SK-N-SH treated with all-trans-retinoic acid at 6 μM for 48 hours (cell line): ENCODE data around the gene PPOX.

Experiments
- ATAC-seq: fragments of 200-7000 bp; cut with Tn5 transposase; 3 replicates; pipeline ENCODE4 v1.9.1; 2020; ENCODE audit warnings: mild to moderate bottlenecking, moderate library complexity
- ARNTL ChIP-seq: fragments of 450-650 bp; formaldehyde crosslinking; IDR thresholded peaks from 2 replicates; pipeline ENCODE4 v1.5.0; 2020; ENCODE audit warnings: low read depth, mild to moderate bottlenecking, moderate library complexity, borderline replicate concordance
- CSDC2 ChIP-seq: fragments of 250-450 bp; sonication (Bioruptor Pico); IDR thresholded peaks from 2 replicates; pipeline ENCODE4 v1.5.0; 2020; ENCODE audit warnings: mild to moderate bottlenecking, moderate library complexity
- CSRNP3 ChIP-seq: fragments of 250-450 bp; sonication (Bioruptor Pico); IDR thresholded peaks from 2 replicates; pipeline ENCODE4 v1.5.1; 2021; ENCODE audit warnings: mild to moderate bottlenecking, moderate library complexity
- ESRRG ChIP-seq: fragments of 250-450 bp; sonication (Bioruptor Pico); IDR thresholded peaks from 2 replicates; pipeline ENCODE4 v1.6.1; 2021; ENCODE audit warnings: mild to moderate bottlenecking
- GLIS3 ChIP-seq: fragments of 250-450 bp; sonication (Bioruptor Pico); IDR thresholded peaks from 2 replicates; pipeline ENCODE4 v1.5.0; 2020; ENCODE audit warnings: mild to moderate bottlenecking, moderate library complexity
- ISL1 ChIP-seq: fragments of 250-450 bp; sonication (Bioruptor Pico); IDR thresholded peaks from 2 replicates; pipeline ENCODE4 v2.1.2; 2022; ENCODE audit warnings: mild to moderate bottlenecking, moderate library complexity
- OSR1 ChIP-seq: fragments of 250-450 bp; sonication (Bioruptor Pico); IDR thresholded peaks from 2 replicates; pipeline ENCODE4 v1.8.0; 2022; ENCODE audit warnings: moderate library complexity, mild to moderate bottlenecking, inconsistent platforms
- PATZ1 ChIP-seq: fragments of 250-450 bp; sonication (Bioruptor Pico); IDR thresholded peaks from 2 replicates; pipeline ENCODE4 v1.8.0; 2020; ENCODE audit warnings: mild to moderate bottlenecking, moderate library complexity, borderline replicate concordance
- PPARA ChIP-seq: fragments of 250-450 bp; sonication (Bioruptor Pico); IDR thresholded peaks from 2 replicates; pipeline ENCODE4 v1.5.0; 2020; ENCODE audit warnings: mild to moderate bottlenecking, borderline replicate concordance
- RARB ChIP-seq: fragments of 250-450 bp; sonication (Bioruptor Pico); IDR thresholded peaks from 2 replicates; pipeline ENCODE4 v1.8.0; 2021; ENCODE audit warnings: mild to moderate bottlenecking, moderate library complexity
- TCF4 ChIP-seq: fragments of 250-450 bp; sonication (Bioruptor Pico); IDR thresholded peaks from 2 replicates; pipeline ENCODE4 v1.8.0; 2021; ENCODE audit warnings: mild to moderate bottlenecking, moderate library complexity, borderline replicate concordance
- TOX ChIP-seq: fragments of 250-450 bp; sonication (Bioruptor Pico); IDR thresholded peaks from 2 replicates; pipeline ENCODE4 v1.8.0; 2021; ENCODE audit warnings: mild to moderate bottlenecking, moderate library complexity, borderline replicate concordance
- ZC3H10 ChIP-seq: fragments of 250-450 bp; sonication (Bioruptor Pico); IDR thresholded peaks from 2 replicates; pipeline ENCODE4 v1.5.1; 2021; ENCODE audit warnings: mild to moderate bottlenecking, moderate library complexity
- ZFP3 ChIP-seq: fragments of 250-450 bp; sonication (Bioruptor Pico); IDR thresholded peaks from 2 replicates; pipeline ENCODE4 v1.5.0; 2020; ENCODE audit warnings: mild to moderate bottlenecking, moderate library complexity
- ZFP30 ChIP-seq: fragments of 450-650 bp; formaldehyde crosslinking; IDR thresholded peaks from 2 replicates; pipeline ENCODE4 v1.5.0; 2022; ENCODE audit warnings: mild to moderate bottlenecking, moderate library complexity
- ZNF565 ChIP-seq: fragments of 450-650 bp; formaldehyde crosslinking; conservative IDR thresholded peaks from 2 replicates; pipeline ENCODE4 v1.5.0; 2020; ENCODE audit warnings: low read depth, mild to moderate bottlenecking, moderate library complexity
- ZNF70 ChIP-seq: fragments of 450-650 bp; formaldehyde crosslinking; IDR thresholded peaks from 2 replicates; pipeline ENCODE4 v1.5.0; 2020; ENCODE audit warnings: mild to moderate bottlenecking, moderate library complexity
- ZNF8 ChIP-seq: fragments of 450-650 bp; formaldehyde crosslinking; IDR thresholded peaks from 2 replicates; pipeline ENCODE4 v1.5.0; 2020; ENCODE audit warnings: mild to moderate bottlenecking, moderate library complexity
- TF ChIP-seq, protein P1 (sequence below): fragments of 250-450 bp; sonication (Bioruptor Pico); IDR thresholded peaks from 2 replicates; pipeline ENCODE4 v1.8.0; 2021; ENCODE audit warnings: low read depth, mild to moderate bottlenecking, moderate library complexity, borderline replicate concordance
- TF ChIP-seq, protein P2 (sequence below): fragments of 250-450 bp; sonication (Bioruptor Pico); IDR thresholded peaks from 2 replicates; pipeline ENCODE4 v1.5.0; 2020; ENCODE audit warnings: mild to moderate bottlenecking, moderate library complexity
- TF ChIP-seq, protein P3 (sequence below): fragments of 250-450 bp; sonication (Bioruptor Pico); IDR thresholded peaks from 2 replicates; pipeline ENCODE4 v1.5.1; 2020; ENCODE audit warnings: low read depth, mild to moderate bottlenecking, moderate library complexity

Gene PPOX

GRCh38 chr1:161122967-161123366 is 43.3 kb upstream of the PPOX start (continued):
- TF ChIP-seq PATZ1 (CRISPR knock-in tag), result no peak

GRCh38 chr1:161127649-161128048 is 38.6 kb upstream of the PPOX start:
- ATAC-seq, result no peak
- no peak for TF ChIP-seq PATZ1 (CRISPR knock-in tag)
- TF ChIP-seq PPARA (CRISPR knock-in tag), result no peak
- no peak for TF ChIP-seq OSR1
- TF ChIP-seq, protein P1, sequence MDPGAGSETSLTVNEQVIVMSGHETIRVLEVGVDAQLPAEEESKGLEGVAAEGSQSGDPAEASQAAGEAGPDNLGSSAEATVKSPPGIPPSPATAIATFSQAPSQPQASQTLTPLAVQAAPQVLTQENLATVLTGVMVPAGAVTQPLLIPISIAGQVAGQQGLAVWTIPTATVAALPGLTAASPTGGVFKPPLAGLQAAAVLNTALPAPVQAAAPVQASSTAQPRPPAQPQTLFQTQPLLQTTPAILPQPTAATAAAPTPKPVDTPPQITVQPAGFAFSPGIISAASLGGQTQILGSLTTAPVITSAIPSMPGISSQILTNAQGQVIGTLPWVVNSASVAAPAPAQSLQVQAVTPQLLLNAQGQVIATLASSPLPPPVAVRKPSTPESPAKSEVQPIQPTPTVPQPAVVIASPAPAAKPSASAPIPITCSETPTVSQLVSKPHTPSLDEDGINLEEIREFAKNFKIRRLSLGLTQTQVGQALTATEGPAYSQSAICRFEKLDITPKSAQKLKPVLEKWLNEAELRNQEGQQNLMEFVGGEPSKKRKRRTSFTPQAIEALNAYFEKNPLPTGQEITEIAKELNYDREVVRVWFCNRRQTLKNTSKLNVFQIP (CRISPR knock-in tag), result no peak
- TF ChIP-seq, protein P2, sequence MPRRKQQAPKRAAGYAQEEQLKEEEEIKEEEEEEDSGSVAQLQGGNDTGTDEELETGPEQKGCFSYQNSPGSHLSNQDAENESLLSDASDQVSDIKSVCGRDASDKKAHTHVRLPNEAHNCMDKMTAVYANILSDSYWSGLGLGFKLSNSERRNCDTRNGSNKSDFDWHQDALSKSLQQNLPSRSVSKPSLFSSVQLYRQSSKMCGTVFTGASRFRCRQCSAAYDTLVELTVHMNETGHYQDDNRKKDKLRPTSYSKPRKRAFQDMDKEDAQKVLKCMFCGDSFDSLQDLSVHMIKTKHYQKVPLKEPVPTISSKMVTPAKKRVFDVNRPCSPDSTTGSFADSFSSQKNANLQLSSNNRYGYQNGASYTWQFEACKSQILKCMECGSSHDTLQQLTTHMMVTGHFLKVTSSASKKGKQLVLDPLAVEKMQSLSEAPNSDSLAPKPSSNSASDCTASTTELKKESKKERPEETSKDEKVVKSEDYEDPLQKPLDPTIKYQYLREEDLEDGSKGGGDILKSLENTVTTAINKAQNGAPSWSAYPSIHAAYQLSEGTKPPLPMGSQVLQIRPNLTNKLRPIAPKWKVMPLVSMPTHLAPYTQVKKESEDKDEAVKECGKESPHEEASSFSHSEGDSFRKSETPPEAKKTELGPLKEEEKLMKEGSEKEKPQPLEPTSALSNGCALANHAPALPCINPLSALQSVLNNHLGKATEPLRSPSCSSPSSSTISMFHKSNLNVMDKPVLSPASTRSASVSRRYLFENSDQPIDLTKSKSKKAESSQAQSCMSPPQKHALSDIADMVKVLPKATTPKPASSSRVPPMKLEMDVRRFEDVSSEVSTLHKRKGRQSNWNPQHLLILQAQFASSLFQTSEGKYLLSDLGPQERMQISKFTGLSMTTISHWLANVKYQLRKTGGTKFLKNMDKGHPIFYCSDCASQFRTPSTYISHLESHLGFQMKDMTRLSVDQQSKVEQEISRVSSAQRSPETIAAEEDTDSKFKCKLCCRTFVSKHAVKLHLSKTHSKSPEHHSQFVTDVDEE (CRISPR knock-in tag), result no peak
- TF ChIP-seq CSRNP3 (CRISPR knock-in tag), result no peak
- no peak for TF ChIP-seq ZNF70 (CRISPR knock-in tag)
- TF ChIP-seq ZNF565, result no peak
- no peak for TF ChIP-seq CSDC2 (CRISPR knock-in tag)
- no peak for TF ChIP-seq ZFP30
- no peak for TF ChIP-seq ESRRG (CRISPR knock-in tag)
- no peak for TF ChIP-seq TCF4 (CRISPR knock-in tag)
- TF ChIP-seq GLIS3 (CRISPR knock-in tag), result no peak
- TF ChIP-seq TOX (CRISPR knock-in tag), result no peak
- no peak for TF ChIP-seq ZNF8 (CRISPR knock-in tag)
- TF ChIP-seq, protein P3, sequence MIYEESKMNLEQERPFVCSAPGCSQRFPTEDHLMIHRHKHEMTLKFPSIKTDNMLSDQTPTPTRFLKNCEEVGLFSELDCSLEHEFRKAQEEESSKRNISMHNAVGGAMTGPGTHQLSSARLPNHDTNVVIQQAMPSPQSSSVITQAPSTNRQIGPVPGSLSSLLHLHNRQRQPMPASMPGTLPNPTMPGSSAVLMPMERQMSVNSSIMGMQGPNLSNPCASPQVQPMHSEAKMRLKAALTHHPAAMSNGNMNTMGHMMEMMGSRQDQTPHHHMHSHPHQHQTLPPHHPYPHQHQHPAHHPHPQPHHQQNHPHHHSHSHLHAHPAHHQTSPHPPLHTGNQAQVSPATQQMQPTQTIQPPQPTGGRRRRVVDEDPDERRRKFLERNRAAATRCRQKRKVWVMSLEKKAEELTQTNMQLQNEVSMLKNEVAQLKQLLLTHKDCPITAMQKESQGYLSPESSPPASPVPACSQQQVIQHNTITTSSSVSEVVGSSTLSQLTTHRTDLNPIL, result no peak
- TF ChIP-seq ARNTL (CRISPR knock-in tag), result no peak
- no peak for TF ChIP-seq ZFP3 (CRISPR knock-in tag)

- no peak for ATAC-seq
- no peak for TF ChIP-seq OSR1
- TF ChIP-seq ZC3H10 (CRISPR knock-in tag), result no peak
- TF ChIP-seq RARB (CRISPR knock-in tag), result no peak
- TF ChIP-seq PATZ1 (CRISPR knock-in tag), result no peak
- TF ChIP-seq ARNTL (CRISPR knock-in tag), result no peak
- TF ChIP-seq, protein P2 (CRISPR knock-in tag), result no peak
- no peak for TF ChIP-seq ISL1 (CRISPR knock-in tag)
- no peak for TF ChIP-seq ZFP30
- TF ChIP-seq ZNF8 (CRISPR knock-in tag), result no peak
- no peak for TF ChIP-seq PPARA (CRISPR knock-in tag)
These were observed 37.4 kb upstream of the PPOX start for GRCh38 chr1:161128591-161129420.
